ENCODE measurements around the gene BAZ1B. TPM values are rescaled to one million over a fixed set of nuclear protein-coding genes. Genes with fewer than 3 reads are reported as not detected.
A peak's percentile ranks its signal among the peaks of the same experiment; 100 is the strongest.
"Not testable (repeated sequence)": the region's sequence is repeated elsewhere in the genome, so short reads cannot be mapped to it uniquely, and the experiment has no call there.

BAZ1B gene
- total RNA-seq, 1 experiment from 2014 or later, result 107 TPM

DNA sequence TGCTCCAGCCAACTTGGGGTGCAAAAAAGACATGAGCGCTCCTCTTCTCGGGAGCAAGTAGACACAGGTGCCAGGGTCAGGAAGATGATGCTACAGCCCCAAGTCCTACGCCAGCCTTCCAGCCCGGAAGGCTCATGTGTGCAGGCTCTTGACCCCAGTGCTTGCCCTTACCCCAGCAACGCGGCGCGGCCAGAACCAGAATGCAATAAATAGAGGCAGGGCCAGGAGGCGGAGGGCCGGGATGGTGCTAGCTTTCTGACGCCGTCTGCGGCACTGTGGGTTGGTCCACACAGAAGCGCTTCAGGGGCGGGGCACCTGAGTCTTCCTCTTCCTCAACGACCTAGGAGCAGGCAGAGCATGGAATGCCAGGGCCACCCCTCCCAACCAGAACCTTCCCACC is 15.0 kb upstream of the BAZ1B start:
- DNase-seq (ENCODE audit: low read depth, low spot score) (no peak), ATAC-seq (no peak; the same call in 1 of the 2 replicates)
- TF ChIP-seq POLR2AphosphoS5 (IDR thresholded peaks at IDR 0.05; ENCODE audit: low read depth, low read length), result no peak
- no peak for TF ChIP-seq SIN3A (IDR thresholded peaks at IDR 0.05; ENCODE audit: borderline replicate concordance, insufficient read depth, low read depth, low read length)
- TF ChIP-seq, protein P1, sequence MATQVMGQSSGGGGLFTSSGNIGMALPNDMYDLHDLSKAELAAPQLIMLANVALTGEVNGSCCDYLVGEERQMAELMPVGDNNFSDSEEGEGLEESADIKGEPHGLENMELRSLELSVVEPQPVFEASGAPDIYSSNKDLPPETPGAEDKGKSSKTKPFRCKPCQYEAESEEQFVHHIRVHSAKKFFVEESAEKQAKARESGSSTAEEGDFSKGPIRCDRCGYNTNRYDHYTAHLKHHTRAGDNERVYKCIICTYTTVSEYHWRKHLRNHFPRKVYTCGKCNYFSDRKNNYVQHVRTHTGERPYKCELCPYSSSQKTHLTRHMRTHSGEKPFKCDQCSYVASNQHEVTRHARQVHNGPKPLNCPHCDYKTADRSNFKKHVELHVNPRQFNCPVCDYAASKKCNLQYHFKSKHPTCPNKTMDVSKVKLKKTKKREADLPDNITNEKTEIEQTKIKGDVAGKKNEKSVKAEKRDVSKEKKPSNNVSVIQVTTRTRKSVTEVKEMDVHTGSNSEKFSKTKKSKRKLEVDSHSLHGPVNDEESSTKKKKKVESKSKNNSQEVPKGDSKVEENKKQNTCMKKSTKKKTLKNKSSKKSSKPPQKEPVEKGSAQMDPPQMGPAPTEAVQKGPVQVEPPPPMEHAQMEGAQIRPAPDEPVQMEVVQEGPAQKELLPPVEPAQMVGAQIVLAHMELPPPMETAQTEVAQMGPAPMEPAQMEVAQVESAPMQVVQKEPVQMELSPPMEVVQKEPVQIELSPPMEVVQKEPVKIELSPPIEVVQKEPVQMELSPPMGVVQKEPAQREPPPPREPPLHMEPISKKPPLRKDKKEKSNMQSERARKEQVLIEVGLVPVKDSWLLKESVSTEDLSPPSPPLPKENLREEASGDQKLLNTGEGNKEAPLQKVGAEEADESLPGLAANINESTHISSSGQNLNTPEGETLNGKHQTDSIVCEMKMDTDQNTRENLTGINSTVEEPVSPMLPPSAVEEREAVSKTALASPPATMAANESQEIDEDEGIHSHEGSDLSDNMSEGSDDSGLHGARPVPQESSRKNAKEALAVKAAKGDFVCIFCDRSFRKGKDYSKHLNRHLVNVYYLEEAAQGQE (IDR thresholded peaks at IDR 0.05; ENCODE audit: insufficient read depth in 1 of 2, low read depth in 2 of 2, low read length in 1 of 2), result no peak
- TF ChIP-seq TCF7L2 (IDR thresholded peaks at IDR 0.05; ENCODE audit: low read depth, low read length), result no peak
- Histone ChIP-seq H3K9me3 (ENCODE audit: control insufficient read depth, insufficient read depth, low read depth, low read length) (no peaks in the 10 kb centered on the region), H3K27me3 (ENCODE audit: control insufficient read depth, insufficient read depth, low read length) (no peaks in the 10 kb centered on the region), H3K27ac (ENCODE audit: low read length) (no peak overlapping the region), H3K4me1 (ENCODE audit: control insufficient read depth, insufficient read depth, low read length) (no peaks in the 10 kb centered on the region), H3K4me3 (ENCODE audit: low read depth in 2 of 2, low read length in 2 of 2) (no peak overlapping the region), H3K36me3 (ENCODE audit: control insufficient read depth, insufficient read depth, low read length) (peaks cover 9% of the 10 kb centered on the region)
- POLR2A ChIA-PET, result no interaction called here
- CTCF ChIA-PET, result no interaction called here
- no TSS peak for BruUV-seq (replicated peaks)
- in situ Hi-C loops (cut with HindIII; ENCODE audit: low pct_unique_long_range_greater_than_20kb, low sequenced_read_pairs), result no loop called here
- intact Hi-C loops (cut with micrococcal nuclease; ENCODE audit: unreplicated experiment), result no loop called here

DNA sequence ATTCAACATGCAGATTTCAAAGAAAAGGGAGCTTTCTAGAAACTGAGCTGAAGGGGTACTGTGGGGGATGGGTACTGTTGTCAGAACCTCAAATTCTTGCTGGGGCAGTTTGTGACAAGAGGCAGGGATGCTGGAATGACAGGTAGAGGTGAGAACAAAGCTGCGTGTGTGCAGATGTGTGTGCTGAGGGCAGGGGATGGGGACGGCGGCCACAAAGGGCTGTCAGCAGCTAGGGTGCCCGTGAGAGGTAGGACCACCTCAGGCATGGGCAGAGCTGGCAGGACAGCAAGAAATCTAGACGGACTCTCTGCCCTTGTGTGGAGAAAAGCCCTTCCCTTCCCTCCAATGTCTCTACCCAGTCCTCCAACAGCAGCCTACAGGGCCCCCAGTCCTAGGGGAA is 14.4 kb upstream of the BAZ1B start:
- BruUV-seq (replicated peaks), result TSS peak; percentile 71
- no peak for TF ChIP-seq SIN3A (IDR thresholded peaks at IDR 0.05; ENCODE audit: borderline replicate concordance, insufficient read depth, low read depth, low read length)
- TF ChIP-seq, protein P2, sequence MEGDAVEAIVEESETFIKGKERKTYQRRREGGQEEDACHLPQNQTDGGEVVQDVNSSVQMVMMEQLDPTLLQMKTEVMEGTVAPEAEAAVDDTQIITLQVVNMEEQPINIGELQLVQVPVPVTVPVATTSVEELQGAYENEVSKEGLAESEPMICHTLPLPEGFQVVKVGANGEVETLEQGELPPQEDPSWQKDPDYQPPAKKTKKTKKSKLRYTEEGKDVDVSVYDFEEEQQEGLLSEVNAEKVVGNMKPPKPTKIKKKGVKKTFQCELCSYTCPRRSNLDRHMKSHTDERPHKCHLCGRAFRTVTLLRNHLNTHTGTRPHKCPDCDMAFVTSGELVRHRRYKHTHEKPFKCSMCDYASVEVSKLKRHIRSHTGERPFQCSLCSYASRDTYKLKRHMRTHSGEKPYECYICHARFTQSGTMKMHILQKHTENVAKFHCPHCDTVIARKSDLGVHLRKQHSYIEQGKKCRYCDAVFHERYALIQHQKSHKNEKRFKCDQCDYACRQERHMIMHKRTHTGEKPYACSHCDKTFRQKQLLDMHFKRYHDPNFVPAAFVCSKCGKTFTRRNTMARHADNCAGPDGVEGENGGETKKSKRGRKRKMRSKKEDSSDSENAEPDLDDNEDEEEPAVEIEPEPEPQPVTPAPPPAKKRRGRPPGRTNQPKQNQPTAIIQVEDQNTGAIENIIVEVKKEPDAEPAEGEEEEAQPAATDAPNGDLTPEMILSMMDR (IDR thresholded peaks at IDR 0.05), result no peak
- Histone ChIP-seq H3K4me1 (ENCODE audit: control insufficient read depth, insufficient read depth, low read length) (no peaks in the 10 kb centered on the region), H3K36me3 (ENCODE audit: control insufficient read depth, insufficient read depth, low read length) (peaks cover 9% of the 10 kb centered on the region), H3K9me3 (ENCODE audit: control insufficient read depth, insufficient read depth, low read depth, low read length) (no peaks in the 10 kb centered on the region), H3K4me3 (ENCODE audit: low read depth in 2 of 2, low read length in 2 of 2) (no peak overlapping the region), H3K27ac (ENCODE audit: low read length) (no peak overlapping the region), H3K27me3 (ENCODE audit: control insufficient read depth, insufficient read depth, low read length) (no peaks in the 10 kb centered on the region)
- intact Hi-C loops (cut with micrococcal nuclease; ENCODE audit: unreplicated experiment) (no loop called here), in situ Hi-C loops (cut with HindIII; ENCODE audit: low pct_unique_long_range_greater_than_20kb, low sequenced_read_pairs) (no loop called here)
- no peak for DNase-seq (ENCODE audit: low read depth, low spot score)
- POLR2A ChIA-PET, result no interaction called here
- ATAC-seq, result no peak; the same call in 1 of the 2 replicates
- CTCF ChIA-PET, result no interaction called here

DNA sequence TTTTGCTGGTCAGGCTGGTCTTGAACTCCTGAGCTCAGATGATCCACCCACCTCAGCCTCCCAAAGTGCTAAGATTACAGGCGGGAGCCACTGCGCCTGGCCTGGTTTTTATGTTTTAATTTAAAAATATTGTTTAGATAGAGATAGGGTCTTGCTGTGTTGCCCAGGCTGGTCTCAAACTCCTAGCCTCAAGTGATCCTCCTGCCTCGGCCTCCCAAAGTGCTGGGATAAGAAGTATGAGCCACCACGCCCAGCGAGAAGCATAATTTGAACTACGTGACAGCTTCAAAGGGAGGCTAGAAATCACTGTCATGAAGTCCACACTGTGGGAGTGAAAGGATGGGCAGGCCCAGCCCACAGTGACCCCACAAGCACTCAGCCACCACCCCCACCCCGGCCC is 13.8 kb upstream of the BAZ1B start:
- H3K9me3 ChIP-seq (ENCODE audit: control insufficient read depth, insufficient read depth, low read depth, low read length); H3K36me3 ChIP-seq (ENCODE audit: control insufficient read depth, insufficient read depth, low read length); intact Hi-C loops (cut with micrococcal nuclease; ENCODE audit: unreplicated experiment); ATAC-seq; H3K4me1 ChIP-seq (ENCODE audit: control insufficient read depth, insufficient read depth, low read length); BruUV-seq (replicated peaks); POLR2A ChIA-PET; H3K4me3 ChIP-seq (ENCODE audit: low read depth in 2 of 2, low read length in 2 of 2); in situ Hi-C loops (cut with HindIII; ENCODE audit: low pct_unique_long_range_greater_than_20kb, low sequenced_read_pairs); H3K27ac ChIP-seq (ENCODE audit: low read length); DNase-seq (ENCODE audit: low read depth, low spot score); CTCF ChIA-PET; H3K27me3 ChIP-seq (ENCODE audit: control insufficient read depth, insufficient read depth, low read length): not testable (repeated sequence)
